Smooth muscle cell (in vitro differentiated cells): ENCODE results near the gene CLGN. TPM values are rescaled to one million over a fixed set of nuclear protein-coding genes. Genes with fewer than 3 reads are reported as not detected.
A peak's percentile ranks its signal among the peaks of the same experiment; 100 is the strongest.

Experiments
- DNase-seq: peaks from one replicate; lab custom pipeline; 2025; ENCODE audit not compliant: unreplicated experiment; lab: John Stamatoyannopoulos, UW
- H2AFZ ChIP-seq: fragments of 200-600 bp; sonication (generic); 2 replicates; pipeline ENCODE4 v1.6.0; 2016; ENCODE audit warnings: antibody characterized with exemption, low read depth, mild to moderate bottlenecking
- H3F3A ChIP-seq: fragments of 200-600 bp; sonication (generic); 2 replicates; pipeline ENCODE4 v1.6.0; 2017; ENCODE audit warnings: antibody characterized with exemption, low read depth
- H3K27ac ChIP-seq: fragments of 200-600 bp; sonication (generic); 2 replicates; pipeline ENCODE4 v1.5.1; 2016; ENCODE audit warnings: low read depth, mild to moderate bottlenecking
- H3K27me3 ChIP-seq: fragments of 200-600 bp; sonication (generic); 2 replicates; pipeline ENCODE4 v1.6.1; 2016; ENCODE audit warnings: low read depth, mild to moderate bottlenecking
- H3K36me3 ChIP-seq: fragments of 200-600 bp; sonication (generic); 2 replicates; pipeline ENCODE4 v1.5.1; 2016; ENCODE audit warnings: low read depth
- H3K4me1 ChIP-seq: fragments of 200-600 bp; sonication (generic); 2 replicates; pipeline ENCODE4 v1.5.1; 2016; ENCODE audit warnings: low read depth
- H3K4me2 ChIP-seq: fragments of 200-600 bp; sonication (generic); 2 replicates; pipeline ENCODE4 v1.6.0; 2016; ENCODE audit warnings: mild to moderate bottlenecking
- H3K4me3 ChIP-seq: fragments of 200-600 bp; sonication (generic); 2 replicates; pipeline ENCODE4 v1.5.1; 2016; ENCODE audit warnings: mild to moderate bottlenecking
- H3K79me2 ChIP-seq: fragments of 200-600 bp; sonication (generic); 2 replicates; pipeline ENCODE4 v1.6.0; 2016; ENCODE audit warnings: low read depth, mild to moderate bottlenecking
- H3K9ac ChIP-seq: fragments of 200-600 bp; sonication (generic); 2 replicates; pipeline ENCODE4 v1.6.0; 2016; ENCODE audit warnings: low read depth
- H3K9me3 ChIP-seq: fragments of 200-600 bp; sonication (generic); replicated peaks from 2 replicates; pipeline ENCODE4 v1.5.1; 2016; ENCODE audit warnings: low read depth
- H4K20me1 ChIP-seq: fragments of 200-600 bp; sonication (generic); 2 replicates; pipeline ENCODE4 v1.6.0; 2016; ENCODE audit warnings: low read depth
- WGBS: methylation state at CpG from one replicate; pipeline ENCODE4 v1.1.7; 2016; ENCODE audit warnings: low lambda C conversion rate; 5-methylcytosine and 5-hydroxymethylcytosine counted together
- polyA plus RNA-seq: library from polyadenylated mRNA; unstranded; fragments of >200 nt; fragmentation: Nextera tagmentation; extraction: Ambion mirVana; gene quantifications from 2 replicates; pipeline ENCODE4 v1.2.1, GENCODE V29; 2016
- total RNA-seq: library from RNA; depleted of rRNA; stranded (reverse); fragments of >200 nt; gene quantifications from 2 replicates; pipeline ENCODE4 v1.2.3, GENCODE V29; 2014
- TF ChIP-seq, protein P1 (sequence below): fragments of 200-600 bp; sonication (generic); IDR thresholded peaks from 2 replicates; pipeline ENCODE4 v1.5.1; 2017; ENCODE audit warnings: borderline replicate concordance, mild to moderate bottlenecking, antibody characterized with exemption; ENCODE audit not compliant: insufficient read depth, poor library complexity, severe bottlenecking

CLGN gene
- total and polyA plus RNA-seq, 2 experiments from 2014 or later = 0.42 to 0.85 TPM

DNA sequence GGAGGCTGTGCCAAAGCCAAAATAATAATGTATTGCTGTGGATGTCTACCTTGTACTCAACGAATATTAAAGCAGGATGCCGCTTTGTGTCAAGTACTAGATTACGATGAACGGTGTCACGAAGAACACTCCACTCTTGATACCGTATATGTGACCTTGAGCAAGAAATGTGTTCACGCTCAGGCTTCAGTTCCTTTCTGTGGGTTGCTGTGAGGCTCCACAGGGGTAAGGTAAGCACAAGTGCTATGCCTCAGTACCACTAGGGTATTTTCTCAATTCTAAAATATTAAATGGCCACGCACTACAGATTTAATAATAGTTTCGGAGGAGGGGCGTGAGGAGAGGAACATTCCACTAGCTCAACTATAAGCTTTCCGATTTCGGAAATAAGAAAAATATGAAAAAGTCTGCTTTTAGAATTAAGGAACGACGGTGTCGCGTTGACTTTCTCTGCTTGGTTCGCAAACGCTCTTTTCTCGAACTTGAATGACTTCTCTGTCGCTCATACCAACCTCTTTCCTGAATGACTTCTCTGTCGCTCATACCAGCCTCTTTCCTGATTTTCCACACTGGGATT is 54.6 kb downstream of the CLGN start:
- Histone ChIP-seq H3K9me3 (no peaks in the 10 kb centered on the region), H3K27ac (peak overlapping the region; percentile 74), H3K27me3 (no peaks in the 10 kb centered on the region), H3K9ac (peak overlapping the region; percentile 46), H4K20me1 (peaks cover 36% of the 10 kb centered on the region), H3K4me1 (peaks cover 5% of the 10 kb centered on the region), H3K4me3 (peak overlapping the region; percentile 64), H3K4me2 (peak overlapping the region; percentile 87), H2AFZ (peak overlapping the region; percentile 94), H3K79me2 (peaks cover 39% of the 10 kb centered on the region), H3F3A (no peaks in the 10 kb centered on the region), H3K36me3 (no peaks in the 10 kb centered on the region)
- no peak for DNase-seq
- TF ChIP-seq, protein P1, sequence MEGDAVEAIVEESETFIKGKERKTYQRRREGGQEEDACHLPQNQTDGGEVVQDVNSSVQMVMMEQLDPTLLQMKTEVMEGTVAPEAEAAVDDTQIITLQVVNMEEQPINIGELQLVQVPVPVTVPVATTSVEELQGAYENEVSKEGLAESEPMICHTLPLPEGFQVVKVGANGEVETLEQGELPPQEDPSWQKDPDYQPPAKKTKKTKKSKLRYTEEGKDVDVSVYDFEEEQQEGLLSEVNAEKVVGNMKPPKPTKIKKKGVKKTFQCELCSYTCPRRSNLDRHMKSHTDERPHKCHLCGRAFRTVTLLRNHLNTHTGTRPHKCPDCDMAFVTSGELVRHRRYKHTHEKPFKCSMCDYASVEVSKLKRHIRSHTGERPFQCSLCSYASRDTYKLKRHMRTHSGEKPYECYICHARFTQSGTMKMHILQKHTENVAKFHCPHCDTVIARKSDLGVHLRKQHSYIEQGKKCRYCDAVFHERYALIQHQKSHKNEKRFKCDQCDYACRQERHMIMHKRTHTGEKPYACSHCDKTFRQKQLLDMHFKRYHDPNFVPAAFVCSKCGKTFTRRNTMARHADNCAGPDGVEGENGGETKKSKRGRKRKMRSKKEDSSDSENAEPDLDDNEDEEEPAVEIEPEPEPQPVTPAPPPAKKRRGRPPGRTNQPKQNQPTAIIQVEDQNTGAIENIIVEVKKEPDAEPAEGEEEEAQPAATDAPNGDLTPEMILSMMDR = no peak
- WGBS = 2% methylated on average over 21 of the region's 21 CpGs

- DNase-seq = no peak
- Histone ChIP-seq H3F3A (no peaks in the 10 kb centered on the region), H3K27me3 (no peaks in the 10 kb centered on the region), H4K20me1 (no peaks in the 10 kb centered on the region), H3K9ac (no peak overlapping the region), H3K36me3 (no peaks in the 10 kb centered on the region), H2AFZ (no peak overlapping the region), H3K4me1 (no peaks in the 10 kb centered on the region), H3K4me2 (no peak overlapping the region), H3K27ac (no peak overlapping the region), H3K4me3 (no peak overlapping the region), H3K79me2 (no peaks in the 10 kb centered on the region), H3K9me3 (no peaks in the 10 kb centered on the region)
- TF ChIP-seq, protein P1 = no peak
- 80% methylated on average over 3 of the region's 3 CpGs for WGBS
Observed at GRCh38 chr4:140368686-140369085, 58.8 kb downstream of the CLGN start.

GRCh38 chr4:140367738-140368137 is 59.7 kb downstream of the CLGN start:
- Histone ChIP-seq H3K9me3 (no peaks in the 10 kb centered on the region), H3K36me3 (no peaks in the 10 kb centered on the region), H4K20me1 (no peaks in the 10 kb centered on the region), H3K9ac (no peak overlapping the region), H2AFZ (no peak overlapping the region), H3K27me3 (no peaks in the 10 kb centered on the region), H3K4me2 (no peak overlapping the region), H3K4me3 (no peak overlapping the region), H3K4me1 (no peaks in the 10 kb centered on the region), H3K79me2 (no peaks in the 10 kb centered on the region), H3K27ac (no peak overlapping the region), H3F3A (no peaks in the 10 kb centered on the region)
- no peak for DNase-seq
- 85% methylated on average over 2 of the region's 2 CpGs for WGBS
- TF ChIP-seq, protein P1 = no peak

DNA sequence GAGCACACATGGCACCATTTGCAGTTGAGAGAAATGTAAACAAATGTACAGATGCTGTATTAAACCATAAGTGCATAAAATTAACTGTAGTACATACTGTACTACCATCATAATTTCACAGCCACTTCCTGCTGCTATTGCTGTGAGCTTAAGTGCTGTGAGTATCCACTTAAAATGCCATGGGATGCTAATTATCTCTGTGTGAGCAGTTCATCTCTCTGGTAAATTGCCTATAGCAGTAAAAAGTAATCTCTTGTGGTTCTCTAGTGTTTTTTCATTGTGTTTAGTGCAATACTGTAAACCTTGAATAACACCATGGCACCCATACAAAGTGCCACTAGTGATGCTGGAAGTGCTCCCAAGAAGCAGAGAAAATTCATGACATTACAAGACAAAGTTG is 63.9 kb downstream of the CLGN start:
- H3K4me1 ChIP-seq = no peaks in the 10 kb centered on the region
- no peaks in the 10 kb centered on the region for H3K36me3 ChIP-seq
- no peak overlapping the region for H3K4me2 ChIP-seq
- H3K27me3 ChIP-seq = no peaks in the 10 kb centered on the region
- no peaks in the 10 kb centered on the region for H3F3A ChIP-seq
- H3K9ac ChIP-seq = no peak overlapping the region
- no peak overlapping the region for H3K27ac ChIP-seq
- H3K4me3 ChIP-seq = no peak overlapping the region
- no peaks in the 10 kb centered on the region for H4K20me1 ChIP-seq
- H3K79me2 ChIP-seq = no peaks in the 10 kb centered on the region
- H3K9me3 ChIP-seq = no peaks in the 10 kb centered on the region
- no peak overlapping the region for H2AFZ ChIP-seq
- no peak for DNase-seq
- TF ChIP-seq, protein P1 = no peak
